Peyer's patch (tissue), 4 donors: ENCODE data around the gene PRMT5.

Source experiments
- POLR2A ChIP-seq, 2 donors: fragments of 450-650 bp; IDR thresholded peaks; one replicate each; pipeline ENCODE4 v1.5.1; 2017; ENCODE audit warnings: antibody characterized with exemption in 2 of 2, mild to moderate bottlenecking in 2 of 2, moderate library complexity in 2 of 2
- TF ChIP-seq, protein P1 (sequence below), 6 experiments: fragments of 450-650 bp in 4 of 6; fragments of 200-600 bp in 2 of 6; sonication (generic) in 1 of 6; IDR thresholded peaks; one replicate each; pipeline ENCODE4 v1.5.1; 2017 to 2019; ENCODE audit warnings: antibody characterized with exemption in 6 of 6, mild to moderate bottlenecking in 3 of 6, moderate library complexity in 1 of 6

DNA sequence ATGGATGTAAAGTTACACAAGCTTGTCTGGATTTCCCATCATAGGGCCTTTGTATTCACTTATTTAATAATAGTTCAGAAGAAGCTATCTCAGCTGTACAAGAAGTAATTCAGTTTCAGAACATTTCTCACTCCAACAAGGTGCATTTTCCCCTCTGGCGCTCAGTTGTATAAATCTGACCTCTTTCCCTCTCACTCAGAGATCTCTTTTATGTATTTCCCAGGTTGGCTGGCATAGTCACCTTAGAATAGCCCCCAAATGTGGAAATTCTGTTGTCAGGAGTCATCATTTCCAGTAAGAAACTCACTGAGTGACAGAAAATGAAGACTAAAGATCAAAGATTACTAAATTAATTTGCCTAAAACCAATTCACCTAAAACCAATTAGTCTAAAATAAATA is 42.0 kb upstream of the PRMT5 start:
- TF ChIP-seq, protein P1, sequence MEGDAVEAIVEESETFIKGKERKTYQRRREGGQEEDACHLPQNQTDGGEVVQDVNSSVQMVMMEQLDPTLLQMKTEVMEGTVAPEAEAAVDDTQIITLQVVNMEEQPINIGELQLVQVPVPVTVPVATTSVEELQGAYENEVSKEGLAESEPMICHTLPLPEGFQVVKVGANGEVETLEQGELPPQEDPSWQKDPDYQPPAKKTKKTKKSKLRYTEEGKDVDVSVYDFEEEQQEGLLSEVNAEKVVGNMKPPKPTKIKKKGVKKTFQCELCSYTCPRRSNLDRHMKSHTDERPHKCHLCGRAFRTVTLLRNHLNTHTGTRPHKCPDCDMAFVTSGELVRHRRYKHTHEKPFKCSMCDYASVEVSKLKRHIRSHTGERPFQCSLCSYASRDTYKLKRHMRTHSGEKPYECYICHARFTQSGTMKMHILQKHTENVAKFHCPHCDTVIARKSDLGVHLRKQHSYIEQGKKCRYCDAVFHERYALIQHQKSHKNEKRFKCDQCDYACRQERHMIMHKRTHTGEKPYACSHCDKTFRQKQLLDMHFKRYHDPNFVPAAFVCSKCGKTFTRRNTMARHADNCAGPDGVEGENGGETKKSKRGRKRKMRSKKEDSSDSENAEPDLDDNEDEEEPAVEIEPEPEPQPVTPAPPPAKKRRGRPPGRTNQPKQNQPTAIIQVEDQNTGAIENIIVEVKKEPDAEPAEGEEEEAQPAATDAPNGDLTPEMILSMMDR (IDR thresholded peaks at IDR 0.05): no peak
- no peak for TF ChIP-seq POLR2A (IDR thresholded peaks at IDR 0.05)
